Measurements from ENCODE around the gene CASQ2.

CASQ2 gene

GRCh38 chr1:115732316-115732715, 36.2 kb downstream of the CASQ2 start:
- no peak overlapping the region for H3K27ac Mint-ChIP-seq
- ATAC-seq (ENCODE audit: low read depth) (no peak), DNase-seq (ENCODE audit: low spot score in 2 of 2) (no peak)
- no peaks in the 10 kb centered on the region for H3K36me3 Mint-ChIP-seq
- H3K27me3 Mint-ChIP-seq: peaks cover 6% of the 10 kb centered on the region
- no peaks in the 10 kb centered on the region for H3K4me1 Mint-ChIP-seq
- H3K9me3 Mint-ChIP-seq: no peaks in the 10 kb centered on the region
- H3K4me3 Mint-ChIP-seq: no peak overlapping the region

GRCh38 chr1:115729756-115730155, 38.8 kb downstream of the CASQ2 start:
- H3K27me3 Mint-ChIP-seq: peaks cover 6% of the 10 kb centered on the region
- H3K36me3 Mint-ChIP-seq: no peaks in the 10 kb centered on the region
- ATAC-seq (ENCODE audit: low read depth): no peak

GRCh38 chr1:115728341-115728740, 40.2 kb downstream of the CASQ2 start:
- Mint-ChIP-seq H3K27ac (no peak overlapping the region), H3K27me3 (peaks cover 2% of the 10 kb centered on the region), H3K4me1 (no peaks in the 10 kb centered on the region), H3K36me3 (no peaks in the 10 kb centered on the region), H3K9me3 (no peaks in the 10 kb centered on the region), H3K4me3 (no peak overlapping the region)
- ATAC-seq (ENCODE audit: low read depth) (no peak), DNase-seq (ENCODE audit: low spot score in 2 of 2) (no peak)

More at GRCh38 chr1:115729756-115730155, 38.8 kb downstream of the CASQ2 start:
- Mint-ChIP-seq H3K4me1 (no peaks in the 10 kb centered on the region), H3K27ac (no peak overlapping the region), H3K4me3 (no peak overlapping the region), H3K9me3 (no peaks in the 10 kb centered on the region)
- DNase-seq (ENCODE audit: low spot score in 2 of 2): no peak

- H3K36me3 Mint-ChIP-seq: no peaks in the 10 kb centered on the region
- ATAC-seq (ENCODE audit: low read depth): no peak
Measured at GRCh38 chr1:115727706-115728249, 40.7 kb downstream of the CASQ2 start.

GRCh38 chr1:115726570-115726969, 41.9 kb downstream of the CASQ2 start:
- ATAC-seq (ENCODE audit: low read depth) (no peak), DNase-seq (ENCODE audit: low spot score in 2 of 2) (no peak)
- Mint-ChIP-seq H3K4me1 (no peaks in the 10 kb centered on the region), H3K36me3 (no peaks in the 10 kb centered on the region), H3K4me3 (no peak overlapping the region), H3K27ac (no peak overlapping the region), H3K9me3 (no peaks in the 10 kb centered on the region), H3K27me3 (peaks cover 2% of the 10 kb centered on the region)

More at GRCh38 chr1:115727706-115728249, 40.7 kb downstream of the CASQ2 start:
- no peaks in the 10 kb centered on the region for H3K9me3 Mint-ChIP-seq
- H3K27ac Mint-ChIP-seq: no peak overlapping the region
- peaks cover 2% of the 10 kb centered on the region for H3K27me3 Mint-ChIP-seq
- H3K4me1 Mint-ChIP-seq: no peaks in the 10 kb centered on the region
- no peak for DNase-seq (ENCODE audit: low spot score in 2 of 2)
- H3K4me3 Mint-ChIP-seq: no peak overlapping the region

GRCh38 chr1:115726161-115726560, 42.4 kb downstream of the CASQ2 start:
- Mint-ChIP-seq H3K4me1 (no peaks in the 10 kb centered on the region), H3K9me3 (no peaks in the 10 kb centered on the region), H3K27me3 (peaks cover 2% of the 10 kb centered on the region), H3K4me3 (no peak overlapping the region), H3K27ac (no peak overlapping the region), H3K36me3 (no peaks in the 10 kb centered on the region)
- DNase-seq (ENCODE audit: low spot score in 2 of 2): no peak
- ATAC-seq (ENCODE audit: low read depth): no peak

GRCh38 chr1:115725600-115725999, 42.9 kb downstream of the CASQ2 start:
- Mint-ChIP-seq H3K27me3 (peaks cover 2% of the 10 kb centered on the region), H3K36me3 (no peaks in the 10 kb centered on the region), H3K4me1 (no peaks in the 10 kb centered on the region), H3K27ac (no peak overlapping the region), H3K9me3 (no peaks in the 10 kb centered on the region), H3K4me3 (no peak overlapping the region)
- DNase-seq (ENCODE audit: low spot score in 2 of 2) (no peak), ATAC-seq (ENCODE audit: low read depth) (no peak)

- H3K27ac Mint-ChIP-seq: no peak overlapping the region
- no peaks in the 10 kb centered on the region for H3K36me3 Mint-ChIP-seq
- no peaks in the 10 kb centered on the region for H3K9me3 Mint-ChIP-seq
- H3K27me3 Mint-ChIP-seq: peaks cover 2% of the 10 kb centered on the region
- DNase-seq (ENCODE audit: low spot score in 2 of 2) (no peak), ATAC-seq (ENCODE audit: low read depth) (no peak)
- no peak overlapping the region for H3K4me3 Mint-ChIP-seq
- no peaks in the 10 kb centered on the region for H3K4me1 Mint-ChIP-seq
Measured at GRCh38 chr1:115723756-115724155, 44.8 kb downstream of the CASQ2 start.

- DNase-seq (ENCODE audit: low spot score in 2 of 2) (no peak), ATAC-seq (ENCODE audit: low read depth) (no peak)
- peaks cover 8% of the 10 kb centered on the region for H3K27me3 Mint-ChIP-seq
- no peak overlapping the region for H3K4me3 Mint-ChIP-seq
- no peaks in the 10 kb centered on the region for H3K4me1 Mint-ChIP-seq
- H3K36me3 Mint-ChIP-seq: no peaks in the 10 kb centered on the region
- no peaks in the 10 kb centered on the region for H3K9me3 Mint-ChIP-seq
- H3K27ac Mint-ChIP-seq: no peak overlapping the region
Measured at GRCh38 chr1:115722221-115722620, 46.3 kb downstream of the CASQ2 start.

- H3K4me3 Mint-ChIP-seq: no peak overlapping the region
- ATAC-seq (ENCODE audit: low read depth) (no peak), DNase-seq (ENCODE audit: low spot score in 2 of 2) (no peak)
- no peak overlapping the region for H3K27ac Mint-ChIP-seq
- H3K4me1 Mint-ChIP-seq: no peaks in the 10 kb centered on the region
- no peaks in the 10 kb centered on the region for H3K36me3 Mint-ChIP-seq
- peaks cover 8% of the 10 kb centered on the region for H3K27me3 Mint-ChIP-seq
- no peaks in the 10 kb centered on the region for H3K9me3 Mint-ChIP-seq
Measured at GRCh38 chr1:115719285-115719684, 49.2 kb downstream of the CASQ2 start.

GRCh38 chr1:115718011-115718754, 50.3 kb downstream of the CASQ2 start:
- H3K4me3 Mint-ChIP-seq: no peak overlapping the region
- H3K4me1 Mint-ChIP-seq: no peaks in the 10 kb centered on the region
- ATAC-seq (ENCODE audit: low read depth) (no peak), DNase-seq (ENCODE audit: low spot score in 2 of 2) (no peak)
- no peaks in the 10 kb centered on the region for H3K36me3 Mint-ChIP-seq
- H3K27me3 Mint-ChIP-seq: peaks cover 8% of the 10 kb centered on the region
- H3K27ac Mint-ChIP-seq: no peak overlapping the region
- H3K9me3 Mint-ChIP-seq: no peaks in the 10 kb centered on the region

- no peaks in the 10 kb centered on the region for H3K9me3 Mint-ChIP-seq
- no peaks in the 10 kb centered on the region for H3K36me3 Mint-ChIP-seq
- no peaks in the 10 kb centered on the region for H3K4me1 Mint-ChIP-seq
- ATAC-seq (ENCODE audit: low read depth) (no peak), DNase-seq (ENCODE audit: low spot score in 2 of 2) (no peak)
- H3K4me3 Mint-ChIP-seq: no peak overlapping the region
- no peak overlapping the region for H3K27ac Mint-ChIP-seq
- H3K27me3 Mint-ChIP-seq: peaks cover 8% of the 10 kb centered on the region
Measured at GRCh38 chr1:115717541-115717940, 51.0 kb downstream of the CASQ2 start.

- H3K36me3 Mint-ChIP-seq: no peaks in the 10 kb centered on the region
- DNase-seq (ENCODE audit: low spot score in 2 of 2) (no peak), ATAC-seq (ENCODE audit: low read depth) (no peak)
- H3K9me3 Mint-ChIP-seq: no peaks in the 10 kb centered on the region
- no peaks in the 10 kb centered on the region for H3K4me1 Mint-ChIP-seq
- no peak overlapping the region for H3K27ac Mint-ChIP-seq
- peaks cover 11% of the 10 kb centered on the region for H3K27me3 Mint-ChIP-seq
- no peak overlapping the region for H3K4me3 Mint-ChIP-seq
Measured at GRCh38 chr1:115714572-115715141, 53.9 kb downstream of the CASQ2 start.

- Mint-ChIP-seq H3K36me3 (no peaks in the 10 kb centered on the region), H3K27me3 (peaks cover 11% of the 10 kb centered on the region), H3K27ac (no peak overlapping the region), H3K4me3 (no peak overlapping the region), H3K4me1 (no peaks in the 10 kb centered on the region), H3K9me3 (no peaks in the 10 kb centered on the region)
- ATAC-seq (ENCODE audit: low read depth) (no peak), DNase-seq (ENCODE audit: low spot score in 2 of 2) (no peak)
Measured at GRCh38 chr1:115713906-115714305, 54.6 kb downstream of the CASQ2 start.

Data from memory B cell (primary cell).